HG03460 (cell line): ENCODE results near the gene ATAT1.
A peak's percentile ranks its signal among the peaks of the same experiment; 100 is the strongest.

Experiments used
- ATAC-seq: cut with Tn5 transposase; IDR thresholded peaks from one replicate; pipeline ENCODE4 v1.9.1; 2021; ENCODE audit not compliant: unreplicated experiment

Gene ATAT1

GRCh38 chr6:30683183-30683979 is 56.7 kb downstream of the ATAT1 start:
- no peak for ATAC-seq

DNA sequence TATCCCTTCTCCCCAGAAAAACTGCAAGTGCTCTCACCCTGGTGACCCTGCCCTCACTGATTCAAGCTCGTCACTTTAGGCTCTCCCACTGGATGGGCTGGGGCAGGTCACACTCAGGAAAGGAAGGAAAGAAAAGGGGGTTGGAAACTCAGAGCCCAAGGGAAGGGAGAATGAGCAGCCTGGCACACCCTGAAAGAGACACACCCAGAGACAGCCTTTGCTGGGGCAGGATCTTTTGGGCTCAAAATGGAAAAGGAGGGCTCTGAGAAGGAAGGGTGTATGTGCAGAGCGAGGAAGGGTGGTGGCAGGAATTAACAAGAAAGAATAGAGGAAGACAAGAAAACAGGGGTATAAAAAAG is 57.3 kb downstream of the ATAT1 start:
- no peak for ATAC-seq

DNA sequence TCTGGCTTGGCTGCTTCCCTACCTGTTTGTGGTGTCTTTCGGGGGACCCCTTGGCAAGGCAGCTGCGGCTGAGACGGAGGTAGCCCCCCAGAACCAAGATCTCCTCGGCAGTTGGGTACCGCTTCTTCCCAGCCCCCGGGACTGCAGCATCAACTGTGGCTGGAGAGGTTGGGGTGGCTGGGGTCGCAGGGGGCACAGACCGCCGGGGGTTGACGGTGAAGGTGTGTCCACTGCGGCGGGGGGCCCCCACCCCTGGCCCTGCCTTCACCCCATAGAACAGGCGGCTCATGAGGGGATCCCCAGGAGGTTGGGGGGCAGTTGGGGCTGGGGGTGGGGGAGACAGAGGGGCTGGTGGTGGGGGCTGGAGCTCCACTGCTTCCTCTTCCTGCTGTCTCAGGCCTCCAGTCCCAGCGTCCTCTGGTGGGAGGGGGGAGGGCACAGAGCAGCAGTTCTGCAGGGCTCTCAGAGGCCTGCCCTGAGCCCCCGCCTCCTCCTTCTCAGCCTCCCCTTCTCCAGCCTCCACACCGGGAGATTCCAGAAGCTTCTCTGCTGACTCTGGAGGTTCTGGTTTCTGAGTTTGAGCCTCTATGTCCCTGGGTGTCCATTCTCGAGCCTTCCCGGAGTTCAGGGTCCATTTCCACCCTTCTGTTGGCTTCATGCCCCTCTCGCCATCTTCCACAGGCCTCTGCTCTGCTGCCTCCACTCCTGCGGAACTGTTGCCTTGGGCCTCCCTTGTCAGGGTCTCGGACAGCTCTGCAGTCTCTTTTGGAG is 57.9 kb downstream of the ATAT1 start:
- ATAC-seq, result no peak

DNA sequence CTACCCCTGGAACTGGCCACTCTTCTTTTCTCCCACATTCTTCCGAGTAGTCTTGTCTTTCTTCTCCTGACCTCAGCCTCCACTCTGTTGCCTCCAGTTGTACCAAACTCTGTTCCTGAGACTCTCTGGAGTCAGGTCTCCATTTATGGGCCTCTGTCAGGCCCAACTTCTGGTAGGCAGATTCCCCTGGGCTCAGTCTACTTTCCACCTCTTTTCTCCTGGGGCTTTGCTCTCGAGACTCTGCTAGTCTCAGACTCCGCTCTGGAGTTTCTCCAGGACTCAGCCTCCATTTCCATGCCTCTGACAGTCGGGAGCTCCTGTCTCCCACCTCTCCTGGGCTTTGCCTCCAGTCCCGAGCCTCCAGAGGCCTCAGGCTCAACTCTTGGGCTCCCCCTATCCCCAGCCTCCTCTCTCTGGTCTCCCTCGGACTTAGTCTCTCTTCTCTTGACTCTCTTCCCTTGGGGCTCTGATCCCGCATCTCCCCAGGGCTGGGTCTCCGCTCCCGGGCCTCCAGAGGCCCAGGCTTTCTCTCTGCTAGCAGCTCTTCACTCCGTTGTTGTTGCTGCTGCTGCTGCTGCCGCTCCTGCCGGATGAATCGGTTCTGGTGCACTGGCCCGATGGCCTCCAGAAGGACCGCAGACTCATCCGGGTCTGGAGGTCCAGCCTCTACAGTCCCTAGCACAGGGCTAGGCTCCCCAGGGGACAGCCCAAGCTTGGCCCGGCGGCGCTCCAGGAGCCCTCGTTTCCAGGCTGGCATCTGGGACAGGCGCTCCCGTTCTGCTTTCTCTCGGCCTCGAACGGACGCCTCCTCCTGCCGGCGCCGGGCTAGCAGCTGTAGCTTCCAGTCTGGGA is 58.7 kb downstream of the ATAT1 start:
- ATAC-seq, result no peak

GRCh38 chr6:30686009-30686907 is 59.6 kb downstream of the ATAT1 start, which contains the start of gene PPP1R18:
Gene PPP1R18, minus strand, starts transcription at chr6:30686645. Its CDS starts 627 bp downstream, at chr6:30686018.
- ATAC-seq, result no peak

GRCh38 chr6:30686908-30687658 is 60.4 kb downstream of the ATAT1 start:
- ATAC-seq, result peak; percentile 44

DNA sequence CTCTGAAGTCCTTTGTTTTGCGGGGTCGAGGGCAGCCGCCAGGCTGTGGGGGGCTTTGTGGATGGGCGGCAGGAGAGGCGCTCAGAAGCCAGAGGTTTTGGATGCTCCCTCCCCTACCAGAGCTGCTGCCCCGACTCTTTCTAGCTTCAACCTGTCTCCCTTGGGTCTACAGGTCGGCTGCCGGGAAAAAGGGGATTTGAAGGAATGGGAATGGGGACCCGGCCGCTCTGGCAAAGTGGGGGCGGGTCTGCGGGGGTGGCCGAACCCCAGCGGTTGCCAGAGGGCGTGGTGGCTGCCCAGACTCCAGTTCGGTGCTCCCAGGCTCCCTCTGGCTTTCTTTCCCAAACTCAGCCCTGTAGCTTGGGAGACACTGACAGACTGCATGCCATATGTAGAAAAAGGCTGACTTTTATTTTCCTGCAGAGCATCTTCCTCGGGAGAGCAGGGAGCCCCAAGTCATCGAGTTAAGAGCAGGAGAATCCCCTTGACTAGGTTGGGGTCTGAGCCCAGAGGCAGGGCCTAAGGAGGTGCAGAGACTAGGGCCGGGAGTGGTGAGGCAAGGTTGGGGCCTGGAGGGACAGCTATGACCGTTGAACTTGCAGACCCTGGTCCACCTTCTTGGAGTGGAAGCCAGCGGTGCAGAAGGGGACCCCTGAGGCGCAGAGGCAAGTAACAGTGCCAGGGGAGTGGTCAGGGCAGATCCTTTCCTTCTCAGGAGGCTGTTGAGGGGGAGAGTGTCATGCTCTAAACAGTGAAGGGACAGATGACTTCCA is 61.2 kb downstream of the ATAT1 start:
- ATAC-seq, result no peak

GRCh38 chr6:30688569-30688968 is 61.9 kb downstream of the ATAT1 start:
- ATAC-seq, result no peak

DNA sequence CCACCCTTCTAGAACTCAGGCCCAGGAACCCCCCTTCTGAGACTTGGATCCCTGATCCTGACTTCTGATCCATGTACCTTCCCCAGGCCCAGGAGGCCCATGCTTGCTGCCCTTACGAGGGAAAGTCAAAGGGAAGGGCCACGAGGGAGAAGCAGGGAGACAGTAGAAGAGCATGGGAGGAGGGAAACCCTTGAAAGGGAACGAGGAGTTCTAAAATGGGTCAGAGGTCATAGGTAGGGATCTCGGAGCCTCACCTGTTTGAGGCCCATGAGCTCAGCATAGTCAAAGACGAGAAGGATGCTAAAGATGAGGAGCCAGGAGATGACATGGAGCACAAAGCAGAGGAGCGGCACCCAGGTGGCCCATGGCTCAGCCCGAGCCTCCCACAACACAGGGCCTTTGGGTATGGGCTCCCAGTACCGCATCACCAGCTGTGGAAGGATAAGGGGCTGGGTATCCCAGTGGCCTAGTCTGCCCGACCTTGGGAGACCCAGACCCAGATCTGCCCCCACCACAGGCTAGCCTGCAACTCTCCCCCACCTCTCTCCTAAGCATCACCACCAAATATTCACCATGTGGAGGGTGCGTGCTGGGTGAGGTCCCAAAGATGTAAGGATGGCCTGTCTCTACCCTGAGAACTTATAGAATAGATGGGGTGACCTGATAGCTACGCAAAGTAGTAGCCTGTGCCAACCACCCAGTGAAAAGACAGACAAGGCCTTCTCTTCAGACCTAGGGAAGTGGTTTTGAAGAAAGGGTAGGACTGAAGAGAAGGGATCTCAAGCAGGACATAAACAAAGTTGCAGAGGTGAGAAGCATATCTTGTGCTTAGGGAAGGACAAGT is 62.6 kb downstream of the ATAT1 start:
- ATAC-seq, result no peak

DNA sequence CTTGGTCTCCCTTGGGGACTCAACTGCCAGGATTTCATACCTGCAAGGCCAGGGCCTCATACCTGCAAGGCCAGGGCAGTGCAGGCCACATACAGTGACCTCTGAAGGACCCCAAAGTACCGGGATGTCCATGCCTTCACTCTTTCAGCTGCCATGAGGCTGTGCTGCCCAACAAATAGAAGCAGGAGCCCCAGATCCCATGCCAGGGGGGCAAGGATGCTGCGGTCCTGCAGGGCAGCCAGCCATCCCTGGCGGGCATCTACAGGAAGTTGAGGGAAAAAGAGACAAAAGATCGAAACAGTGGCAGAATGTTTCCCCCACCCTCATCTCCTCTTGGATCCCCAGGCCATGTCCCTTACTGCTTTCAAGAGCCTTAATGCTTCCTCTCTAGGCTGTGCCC is 63.3 kb downstream of the ATAT1 start:
- ATAC-seq, result no peak

DNA sequence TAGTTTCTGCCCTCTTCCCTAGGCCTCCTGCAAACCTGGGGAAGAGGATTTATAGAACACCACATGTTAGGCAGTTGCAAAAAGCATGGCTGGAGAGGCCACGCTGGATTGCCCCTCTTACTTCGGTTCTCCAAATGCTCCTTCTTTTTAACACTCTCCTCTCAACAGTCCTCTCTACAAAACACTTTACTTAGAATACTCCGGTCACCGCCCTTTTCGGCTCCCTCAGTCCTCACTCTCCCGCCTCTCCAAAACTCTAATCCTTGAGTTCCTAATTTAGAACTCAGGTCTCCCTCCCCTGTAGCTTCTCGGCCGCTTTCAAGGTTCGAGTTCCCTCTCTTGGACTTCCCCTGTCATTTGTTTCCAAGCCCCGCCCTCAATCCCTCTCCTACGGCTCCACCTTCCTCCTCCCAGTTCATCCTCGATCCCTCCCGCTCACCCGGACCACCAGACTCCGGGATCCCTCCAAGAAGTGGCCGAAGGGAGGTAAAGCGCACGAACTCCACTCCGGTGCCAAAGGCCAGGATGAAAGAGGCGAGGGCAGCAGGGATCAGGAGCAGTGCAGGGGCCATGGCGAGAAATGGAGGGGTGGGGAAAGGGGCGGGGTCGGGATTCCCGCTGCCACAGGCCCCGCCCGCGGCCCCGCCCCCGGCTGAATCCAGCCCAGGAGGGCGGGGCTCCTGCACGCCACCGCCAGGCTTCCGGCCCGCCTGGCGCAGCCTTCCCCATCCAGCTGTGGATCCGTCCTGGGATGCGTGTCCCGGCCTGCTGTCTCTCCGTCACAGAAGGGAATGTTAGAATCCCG is 63.9 kb downstream of the ATAT1 start, which contains the start of gene NRM:
Gene NRM, minus strand, starts transcription at position 582 of the 805 bp plus-strand sequence. Its CDS starts 10 bp downstream, at position 572.
- ATAC-seq, result no peak

DNA sequence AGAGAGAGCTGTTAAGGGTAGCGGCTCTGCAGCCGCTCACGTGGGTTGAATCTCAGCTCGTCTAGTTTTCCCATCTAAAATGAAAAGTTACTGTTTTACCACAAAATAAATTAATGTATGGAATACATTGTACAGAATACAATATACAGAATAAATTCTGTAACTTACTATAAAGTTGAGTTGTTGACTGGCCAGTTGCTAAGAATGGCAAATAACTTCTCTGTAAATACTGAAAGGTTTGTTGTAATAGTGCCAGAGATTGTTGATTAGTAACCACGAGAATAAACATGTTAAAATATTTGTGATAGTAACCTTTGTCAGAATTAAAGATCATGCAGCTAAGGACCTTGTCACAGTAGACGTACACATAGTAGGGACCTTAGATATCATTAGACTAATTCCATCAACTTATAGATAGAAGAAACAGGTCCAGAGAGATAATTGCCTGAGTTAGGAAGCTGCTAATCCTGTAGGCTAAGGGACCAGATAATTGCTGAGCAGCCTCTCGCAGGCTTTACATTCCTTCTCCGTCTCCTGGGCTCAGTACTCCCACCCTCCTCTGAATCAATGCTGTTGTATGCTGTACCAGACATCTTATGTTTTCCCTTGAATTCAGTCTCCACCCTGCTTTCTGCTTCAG is 64.7 kb downstream of the ATAT1 start:
- ATAC-seq, result no peak
